Stimulated activated CD4-positive, alpha-beta T cell treated with anti-CD3 and anti-CD28 coated beads, TNF-alpha, amount 100 ng/mL, for 24 hours (primary cell): ENCODE measurements around the gene CFAP65.

Experiments
- DNase-seq, 3 experiments: peaks; one replicate each; pipeline ENCODE4 v3.0.0-alpha.2; 2020; ENCODE audit warnings: low read depth in 3 of 3

Gene CFAP65

GRCh38 chr2:218992703-218993344 lies 48.5 kb downstream of the CFAP65 start:
- DNase-seq, result no peak

DNA sequence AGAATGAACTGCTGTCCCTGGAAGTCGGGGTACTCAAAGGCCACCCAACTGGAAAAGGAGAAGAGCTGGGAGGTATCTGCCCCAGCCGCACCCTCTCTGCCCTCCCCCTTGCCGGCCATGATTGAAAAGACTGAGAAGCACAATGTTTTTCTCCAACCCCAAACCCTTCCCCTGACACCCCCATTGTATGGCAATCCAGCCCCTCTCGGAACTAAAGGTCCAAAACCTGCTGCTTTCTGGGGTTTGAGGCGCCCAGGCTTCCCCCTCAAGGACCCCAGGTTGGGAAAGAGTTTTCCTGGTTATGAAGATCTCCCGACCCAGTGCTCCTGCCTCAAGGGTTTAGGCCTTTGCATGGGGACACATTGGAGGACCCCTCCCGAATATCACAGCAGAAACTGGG lies 49.1 kb downstream of the CFAP65 start:
- no peak for DNase-seq

DNA sequence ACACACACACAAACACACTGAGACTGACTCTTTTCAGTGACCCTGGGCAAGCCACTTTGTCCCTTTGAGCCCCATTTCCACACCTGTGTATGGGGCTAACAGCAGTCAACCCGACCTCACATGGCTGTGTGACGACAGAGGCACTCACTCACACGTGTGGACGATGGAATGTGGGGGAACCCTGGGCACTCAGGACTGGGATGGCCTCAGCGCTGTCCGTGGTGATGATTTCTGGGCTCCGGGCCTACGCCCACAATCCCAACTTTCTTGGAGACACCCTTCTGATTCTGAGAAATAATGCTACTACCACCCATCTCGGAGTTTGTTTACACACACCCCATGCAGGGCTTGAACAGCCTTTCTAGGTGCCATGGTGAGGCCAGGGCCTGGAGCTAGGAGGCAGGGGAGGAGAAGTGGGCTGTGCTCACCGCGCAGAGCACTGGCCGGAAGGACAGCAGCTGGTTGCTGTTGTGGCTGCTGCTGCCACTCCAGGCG lies 49.6 kb downstream of the CFAP65 start:
- DNase-seq, result no peak

- no peak for DNase-seq
Measured at GRCh38 chr2:218990612-218991011, 50.7 kb downstream of the CFAP65 start.

DNA sequence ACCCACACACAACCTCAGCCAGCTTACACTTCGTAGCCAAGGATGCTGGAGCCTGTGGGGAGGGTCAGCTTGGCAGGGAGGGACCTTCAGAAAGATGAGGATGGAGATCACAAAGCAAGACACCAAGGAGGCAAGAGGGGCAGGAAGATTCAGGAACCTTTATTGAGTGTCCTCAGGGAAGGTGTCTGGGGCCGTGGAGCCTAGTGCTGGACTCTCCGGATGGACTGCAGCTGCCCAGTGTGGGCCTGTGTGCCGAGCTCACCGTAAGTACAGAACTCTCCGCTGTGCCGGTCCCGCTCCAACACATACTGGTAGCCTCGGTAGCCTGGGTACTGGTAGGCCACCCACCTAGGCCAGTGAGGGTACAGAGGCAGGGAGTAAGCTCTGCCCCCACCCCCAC lies 51.3 kb downstream of the CFAP65 start:
- DNase-seq, result no peak

DNA sequence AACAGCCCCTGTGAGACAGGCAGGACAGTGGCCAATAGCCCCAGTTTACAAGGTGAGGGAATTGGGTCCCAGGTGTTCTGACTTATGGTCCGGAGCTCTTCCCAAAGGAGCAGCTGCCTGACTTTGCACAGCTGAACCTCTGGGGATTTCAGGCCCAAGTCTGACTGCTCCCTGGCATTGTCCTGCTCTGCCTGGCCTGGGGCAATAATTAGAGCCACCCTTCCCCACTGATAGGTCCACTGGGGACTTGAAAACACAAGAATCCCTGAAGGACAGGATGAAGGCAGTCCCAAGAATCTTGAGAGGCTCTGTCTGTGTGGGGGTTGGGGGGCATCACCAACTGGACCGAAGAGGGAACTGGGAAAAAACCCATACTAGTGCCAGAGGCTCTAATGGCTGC lies 52.7 kb downstream of the CFAP65 start:
- no peak for DNase-seq

DNA sequence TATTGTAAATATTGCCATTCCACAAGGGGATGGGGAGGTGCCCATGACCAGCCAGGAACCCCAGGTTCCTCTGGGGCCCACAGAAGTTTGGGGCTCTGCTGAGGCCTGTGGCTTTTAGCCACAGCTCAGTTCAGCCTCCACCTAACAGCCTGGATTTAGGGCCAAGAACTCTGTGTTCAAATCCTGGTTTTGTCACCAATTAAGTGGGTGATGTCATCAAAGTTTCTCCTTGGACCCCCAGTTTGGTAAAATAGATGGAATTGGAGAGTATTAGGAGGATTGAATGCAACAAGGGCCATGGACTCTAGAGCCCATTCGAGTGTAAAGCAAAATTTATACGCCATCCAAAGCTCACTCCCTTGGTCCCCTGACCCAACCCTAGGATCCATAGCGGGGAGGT lies 53.2 kb downstream of the CFAP65 start:
- no peak for DNase-seq

DNA sequence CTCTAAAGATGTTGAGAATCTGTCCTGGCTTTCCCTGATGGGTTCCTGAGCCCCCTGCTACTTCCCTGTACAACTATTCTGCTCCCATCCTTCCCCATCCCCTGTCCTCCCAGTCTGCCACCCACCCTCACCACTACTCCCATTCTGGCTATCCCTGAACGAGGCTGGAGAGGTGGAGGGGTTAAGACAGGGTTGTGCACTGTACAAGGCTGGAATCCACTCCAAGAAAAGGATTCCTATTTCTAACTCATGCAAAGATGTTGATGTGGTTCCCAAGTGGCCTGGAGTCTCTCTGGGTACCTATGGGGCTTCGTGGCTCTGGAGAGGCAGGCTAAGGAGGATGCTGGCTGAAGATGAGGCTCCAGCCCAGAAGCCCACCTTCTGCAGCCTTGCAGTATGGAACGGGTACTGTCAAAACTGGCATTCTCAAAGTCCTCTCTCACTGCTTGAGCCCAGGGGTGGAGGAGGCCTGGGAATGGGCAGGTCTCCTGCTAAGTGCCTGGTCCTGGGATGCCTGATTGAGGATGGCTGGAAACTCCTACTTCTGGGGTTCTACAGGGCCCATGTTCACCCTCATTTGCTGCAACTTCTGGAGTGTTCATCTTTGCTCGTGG lies 55.1 kb downstream of the CFAP65 start:
- DNase-seq, result no peak

GRCh38 chr2:218985325-218986091 lies 55.8 kb downstream of the CFAP65 start:
- DNase-seq, result no peak

- no peak for DNase-seq
Measured at GRCh38 chr2:218985021-218985324, 56.3 kb downstream of the CFAP65 start, which contains the start of gene FEV. Gene FEV (minus strand): TSS chr2:218985184. CDS start chr2:218985075, 109 bp downstream.

GRCh38 chr2:218984239-218985020 lies 56.9 kb downstream of the CFAP65 start:
- no peak for DNase-seq

- DNase-seq, result no peak
Measured at GRCh38 chr2:218983934-218984238, 57.4 kb downstream of the CFAP65 start.

DNA sequence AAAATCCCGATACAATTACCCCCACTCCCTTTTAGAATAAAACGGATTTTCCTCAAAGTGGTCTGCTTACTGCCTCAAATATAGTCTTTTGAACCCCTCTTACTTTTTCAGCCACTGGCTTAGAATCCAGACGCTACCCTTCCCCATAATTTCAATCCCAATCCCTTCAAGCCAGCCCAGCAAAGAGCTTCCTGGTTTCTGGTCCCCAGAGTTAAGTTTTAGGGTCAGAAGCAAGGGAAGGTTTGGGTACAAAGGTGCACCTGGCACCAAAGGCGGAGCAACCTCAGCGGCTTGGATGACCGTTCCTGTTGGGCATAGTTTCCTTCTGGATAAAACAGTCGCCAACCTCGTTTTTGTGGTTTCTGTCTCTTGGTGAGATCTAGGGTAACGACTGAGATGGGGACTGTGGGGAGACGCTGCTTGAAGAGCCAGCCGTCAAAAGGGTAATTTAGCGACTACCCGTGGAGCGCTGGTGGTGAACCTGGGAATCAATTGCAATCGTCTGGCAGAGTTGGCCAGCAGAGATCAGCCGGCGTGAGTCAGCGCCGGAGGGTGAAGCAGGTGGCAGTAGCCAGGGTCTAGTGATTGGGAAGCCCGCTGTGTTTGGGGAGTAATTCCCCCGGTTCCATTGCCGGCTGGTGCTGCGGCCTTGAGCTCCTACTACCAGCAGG lies 57.9 kb downstream of the CFAP65 start:
- DNase-seq, result no peak

- no peak for DNase-seq
Measured at GRCh38 chr2:218982586-218983262, 58.6 kb downstream of the CFAP65 start.

DNA sequence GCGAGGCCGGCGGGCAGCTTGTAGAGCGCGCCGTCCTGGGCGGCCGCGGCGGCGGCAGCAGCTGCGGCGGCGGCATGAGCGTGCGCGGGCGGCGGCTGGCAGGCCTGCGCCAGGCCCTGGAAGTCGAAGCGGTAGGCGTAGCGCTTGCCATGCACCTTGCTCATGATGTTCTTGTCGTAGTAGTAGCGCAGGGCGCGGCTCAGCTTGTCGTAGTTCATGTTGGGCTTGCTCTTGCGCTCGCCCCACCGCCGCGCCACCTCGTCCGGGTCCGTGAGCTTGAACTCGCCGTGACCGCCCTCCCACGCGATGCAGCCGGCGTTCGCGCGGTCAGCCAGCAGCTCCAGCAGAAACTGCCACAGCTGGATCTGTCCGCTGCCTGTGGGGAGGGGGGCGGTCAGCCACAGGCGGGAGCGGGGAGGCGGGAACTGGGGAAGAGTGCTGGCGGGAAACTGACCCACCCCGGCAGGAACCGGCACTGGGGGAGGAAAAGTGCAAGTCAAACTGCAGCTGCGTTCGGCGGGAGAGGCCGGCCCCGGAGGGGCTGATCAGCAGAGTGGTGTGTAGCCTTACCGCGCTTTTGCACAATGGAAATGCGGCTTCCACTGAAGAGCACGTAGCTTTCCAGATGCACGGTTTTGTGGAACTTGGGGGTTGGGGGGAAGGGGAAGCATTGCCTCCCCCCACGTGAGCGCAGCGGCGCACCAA lies 59.3 kb downstream of the CFAP65 start:
- no peak for DNase-seq

DNA sequence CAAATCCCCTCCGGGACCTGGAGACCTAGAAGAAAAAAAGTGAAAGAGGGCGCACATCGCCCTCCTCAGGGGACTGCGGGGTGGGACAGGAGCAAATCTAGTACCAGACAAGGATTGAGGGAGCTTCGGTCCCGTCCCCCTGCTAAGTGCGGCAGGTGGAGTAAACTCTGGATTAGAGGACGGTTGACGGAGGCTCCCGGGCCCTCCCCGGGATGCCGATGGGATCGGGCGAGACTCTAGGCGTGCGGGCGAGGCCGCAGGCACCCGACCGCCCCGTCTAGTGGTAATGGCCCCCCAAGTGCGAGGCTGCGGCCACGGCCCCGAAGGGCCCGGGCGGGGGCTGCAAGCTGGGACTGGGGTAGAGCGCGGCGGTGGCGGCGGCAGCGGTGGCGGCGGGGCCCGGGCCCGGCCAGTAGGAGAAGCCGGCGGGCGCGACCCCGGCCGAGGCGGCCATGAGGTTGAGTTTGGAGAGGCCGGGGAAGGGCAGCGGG lies 59.9 kb downstream of the CFAP65 start:
- DNase-seq, result no peak

DNA sequence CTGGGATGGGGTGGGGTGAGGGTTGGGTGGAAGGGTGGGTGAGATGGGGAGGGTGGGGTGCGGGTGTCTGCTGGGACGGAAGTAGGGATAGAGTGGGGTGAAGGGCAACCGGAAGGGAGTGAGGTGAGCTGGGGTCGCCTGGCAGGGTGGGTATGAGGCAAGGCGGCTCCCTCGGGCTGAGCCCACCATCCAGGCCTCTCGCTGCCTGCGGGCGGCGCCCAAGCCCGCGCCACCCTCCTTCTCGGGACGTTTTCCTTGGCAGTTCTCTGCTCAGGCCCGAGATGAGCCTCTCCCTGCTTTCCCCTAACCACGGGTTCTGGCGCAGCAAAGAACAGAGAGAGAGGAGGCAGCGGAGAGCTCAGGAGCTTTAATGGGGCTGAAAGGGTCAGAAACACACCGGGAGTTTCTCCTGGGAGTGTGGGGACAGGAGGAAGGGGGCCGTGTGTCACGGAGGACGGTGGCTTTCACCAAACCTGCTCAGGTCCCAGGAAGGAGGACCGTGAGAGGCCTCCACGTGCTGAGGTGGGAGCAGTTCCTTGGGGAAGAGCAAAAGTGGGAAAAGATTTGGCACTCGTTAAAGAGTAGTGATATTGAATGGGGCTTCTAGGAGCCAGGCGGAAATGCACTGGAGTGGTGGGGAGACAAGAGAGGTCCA lies 60.5 kb downstream of the CFAP65 start:
- DNase-seq, result no peak

DNA sequence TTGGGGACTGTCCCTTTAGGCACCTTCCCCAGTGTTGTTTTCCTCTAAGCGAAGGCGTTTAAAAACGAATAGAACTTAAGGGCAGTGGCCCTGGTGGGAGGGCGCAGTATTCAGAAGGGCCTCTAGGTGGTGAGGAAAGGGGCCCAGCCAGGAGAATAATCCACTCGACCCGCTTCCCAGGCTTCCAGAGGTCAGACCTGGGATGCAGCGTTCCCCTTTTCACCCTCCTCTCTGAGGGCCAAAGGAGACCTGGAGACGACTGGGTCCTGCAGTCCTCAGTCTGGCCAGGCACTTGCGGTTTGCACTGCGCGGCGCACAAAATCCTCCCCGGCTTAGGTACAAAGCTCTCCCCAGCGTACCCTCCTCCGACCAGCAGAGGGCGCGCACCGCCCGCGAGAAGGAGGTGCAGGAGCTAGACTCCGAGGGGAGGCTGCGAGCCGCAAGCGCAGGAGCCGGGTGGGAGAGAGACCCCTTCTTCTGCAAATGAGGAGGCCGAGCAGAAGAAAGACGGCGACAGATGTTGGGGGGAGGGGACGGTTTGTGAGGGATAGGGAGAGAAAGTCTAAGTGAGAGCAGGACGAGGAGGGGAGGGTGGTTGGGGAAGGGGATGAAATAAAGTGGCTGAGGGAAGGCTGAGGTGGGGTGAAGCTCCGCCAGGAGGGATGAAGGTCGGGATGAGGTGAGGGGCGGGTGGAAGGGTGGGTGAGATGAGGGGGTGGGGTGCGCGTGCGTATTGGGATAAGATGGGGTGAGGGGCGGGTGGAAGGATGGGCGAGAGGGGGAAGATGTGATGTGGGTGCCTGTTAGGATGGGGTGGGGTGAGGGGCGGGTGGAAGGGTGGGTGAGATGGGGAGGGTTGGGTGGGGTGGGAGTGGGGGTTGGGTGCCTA lies 61.2 kb downstream of the CFAP65 start:
- peak; percentile 73 to 85 (median 76) for DNase-seq
